SK-N-MC (cell line): ENCODE measurements around the gene CD4.

Source experiments
- EZH2 ChIP-seq: fragments of 200-600 bp; sonication (generic); IDR thresholded peaks from one replicate; pipeline ENCODE4 v1.6.1; 2017; ENCODE audit warnings: antibody characterized with exemption
- FOXP2 ChIP-seq: optimal IDR thresholded peaks from 2 replicates; pipeline ENCODE3; 2011; ENCODE audit warnings: mild to moderate bottlenecking, moderate library complexity; ENCODE audit not compliant: insufficient read depth; ENCODE audit errors: extremely low read length, control extremely low read depth
- POLR2AphosphoS5 ChIP-seq: IDR thresholded peaks from 2 replicates; pipeline ENCODE4 v1.6.1; 2012; ENCODE audit warnings: mild to moderate bottlenecking, low read depth, low read length, borderline replicate concordance

DNA sequence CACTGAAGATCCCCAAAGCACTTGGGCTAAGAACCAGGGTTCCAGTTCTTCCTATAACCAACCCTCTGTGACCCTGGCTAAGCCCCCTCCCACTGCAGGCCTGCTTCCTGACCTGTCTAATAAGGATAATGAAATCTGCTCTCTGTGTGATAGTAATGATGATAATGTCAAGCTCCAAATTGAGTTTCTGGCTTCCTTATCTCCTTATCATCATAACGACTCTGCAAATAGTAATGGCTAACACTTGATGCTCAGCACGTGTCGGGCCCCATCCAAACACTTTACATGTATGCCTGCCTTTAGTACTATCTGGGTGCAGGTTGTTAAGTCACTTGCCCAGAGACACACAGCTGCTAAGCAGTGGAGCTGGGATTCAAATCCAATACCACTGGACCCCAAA is 27.3 kb downstream of the CD4 start:
- TF ChIP-seq FOXP2 (no peak), POLR2AphosphoS5 (no peak), EZH2 (no peak)
